ENCODE measurements around the gene CEP290. TPM values are rescaled to one million over a fixed set of nuclear protein-coding genes. Genes with fewer than 3 reads are reported as not detected.

CEP290 gene
- polyA plus RNA-seq, 1 experiment: 1.8 TPM

GRCh38 chr12:88081247-88081646 is 60.6 kb downstream of the CEP290 start:
- H3K4me3 ChIP-seq (ENCODE audit: low read depth, low read length): no peak overlapping the region
- no peaks in the 10 kb centered on the region for H3K27me3 ChIP-seq (ENCODE audit: control insufficient read depth, insufficient read depth, low read length)
- ChIA-PET CTCF (no interaction called here), POLR2A (no interaction called here)
- no peaks in the 10 kb centered on the region; the same call in 1 of the 2 replicates for H3K36me3 ChIP-seq (ENCODE audit: control insufficient read depth, insufficient read depth, low read length)
- no peak for TF ChIP-seq CTCF (IDR thresholded peaks at IDR 0.05; ENCODE audit: insufficient read depth, low read depth, low read length)
- no peak for DNase-seq (ENCODE audit: low read depth)

- no peak for TF ChIP-seq CTCF (IDR thresholded peaks at IDR 0.05; ENCODE audit: insufficient read depth, low read depth, low read length)
- ChIA-PET POLR2A (no interaction called here), CTCF (interaction anchor here (0.6 to 1.0 kb wide), 3 partner anchors 13 to 23 kb away, joined by 3 read pairs; no protein-coding TSS in a partner anchor)
- Histone ChIP-seq H3K27me3 (ENCODE audit: control insufficient read depth, insufficient read depth, low read length) (no peaks in the 10 kb centered on the region), H3K4me3 (ENCODE audit: low read depth, low read length) (no peak overlapping the region), H3K36me3 (ENCODE audit: control insufficient read depth, insufficient read depth, low read length) (no peaks in the 10 kb centered on the region; the same call in 1 of the 2 replicates)
- DNase-seq (ENCODE audit: low read depth): no peak
Measured at GRCh38 chr12:88067301-88067700, 74.6 kb downstream of the CEP290 start.

- H3K36me3 ChIP-seq (ENCODE audit: control insufficient read depth, insufficient read depth, low read length): no peaks in the 10 kb centered on the region; the same call in 1 of the 2 replicates
- POLR2A ChIA-PET: no interaction called here
- H3K4me3 ChIP-seq (ENCODE audit: low read depth, low read length): no peak overlapping the region
- no peaks in the 10 kb centered on the region for H3K27me3 ChIP-seq (ENCODE audit: control insufficient read depth, insufficient read depth, low read length)
- CTCF ChIA-PET: interaction anchor here (1.2 kb wide), 1 partner anchor 9 kb away, joined by 4 read pairs; no protein-coding TSS in a partner anchor
- DNase-seq (ENCODE audit: low read depth): no peak
- TF ChIP-seq CTCF (IDR thresholded peaks at IDR 0.05; ENCODE audit: insufficient read depth, low read depth, low read length): no peak
Measured at GRCh38 chr12:88063375-88063774, 78.5 kb downstream of the CEP290 start.

- DNase-seq (ENCODE audit: low read depth): no peak
- ChIA-PET CTCF (no interaction called here), POLR2A (no interaction called here)
- H3K36me3 ChIP-seq (ENCODE audit: control insufficient read depth, insufficient read depth, low read length): peaks cover 1% of the 10 kb centered on the region
- no peak for TF ChIP-seq CTCF (IDR thresholded peaks at IDR 0.05; ENCODE audit: insufficient read depth, low read depth, low read length)
- H3K27me3 ChIP-seq (ENCODE audit: control insufficient read depth, insufficient read depth, low read length): no peaks in the 10 kb centered on the region
- no peak overlapping the region for H3K4me3 ChIP-seq (ENCODE audit: low read depth, low read length)
Measured at GRCh38 chr12:88062474-88062873, 79.4 kb downstream of the CEP290 start.

- H3K36me3 ChIP-seq (ENCODE audit: control insufficient read depth, insufficient read depth, low read length): peaks cover 3% of the 10 kb centered on the region
Measured at GRCh38 chr12:88058719-88059077, 83.2 kb downstream of the CEP290 start.

More at GRCh38 chr12:88058719-88059077, 83.2 kb downstream of the CEP290 start:
- POLR2A ChIA-PET: no interaction called here
- Histone ChIP-seq H3K4me3 (ENCODE audit: low read depth, low read length) (no peak overlapping the region), H3K27me3 (ENCODE audit: control insufficient read depth, insufficient read depth, low read length) (no peaks in the 10 kb centered on the region)
- no peak for DNase-seq (ENCODE audit: low read depth)
- TF ChIP-seq CTCF (IDR thresholded peaks at IDR 0.05; ENCODE audit: insufficient read depth, low read depth, low read length): no peak
- CTCF ChIA-PET: no interaction called here

Measured in BJ (cell line).